Measurements from ENCODE around the gene ALG13. TPM values are rescaled to one million over a fixed set of nuclear protein-coding genes. Genes with fewer than 3 reads are reported as not detected.
"Not testable (repeated sequence)": the region's sequence is repeated elsewhere in the genome, so short reads cannot be mapped to it uniquely, and the experiment has no call there.

Gene ALG13
- total RNA-seq, 1 experiment from 2014 or later, result 7.0 TPM

GRCh38 chrX:111742018-111742417 lies 61.0 kb downstream of the ALG13 start:
- in situ Hi-C loops (cut with HindIII; ENCODE audit: low sequenced_read_pairs), result no loop called here
- DNase-seq (ENCODE audit: low spot score), result no peak

- DNase-seq (ENCODE audit: low spot score), result no peak
- in situ Hi-C loops (cut with HindIII; ENCODE audit: low sequenced_read_pairs), result no loop called here
Measured at GRCh38 chrX:111743316-111743715, 62.3 kb downstream of the ALG13 start.

DNA sequence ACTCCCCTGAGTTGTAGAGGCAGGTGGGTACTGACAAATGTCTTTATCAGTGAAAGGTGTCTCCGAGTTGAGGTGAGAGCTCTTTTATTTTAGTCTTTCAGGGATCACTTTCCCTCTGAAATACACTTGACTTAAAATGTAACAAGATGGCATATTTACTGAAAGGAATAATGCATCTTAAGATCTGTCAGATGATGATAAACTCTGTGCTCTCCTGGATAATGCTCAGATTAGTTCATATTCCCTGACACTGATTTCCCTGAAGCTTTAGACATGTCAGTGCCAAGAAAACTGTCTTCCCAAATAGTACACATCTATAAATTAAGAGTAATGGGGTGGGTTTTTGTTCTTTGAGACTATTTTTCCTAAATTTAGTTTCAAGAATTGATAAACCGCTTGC lies 75.5 kb downstream of the ALG13 start:
- no peak for DNase-seq (ENCODE audit: low spot score)
- in situ Hi-C loops (cut with HindIII; ENCODE audit: low sequenced_read_pairs), result no loop called here

GRCh38 chrX:111759686-111760085 lies 78.7 kb downstream of the ALG13 start:
- in situ Hi-C loops (cut with HindIII; ENCODE audit: low sequenced_read_pairs), result no loop called here
- peak; percentile 85 for DNase-seq (ENCODE audit: low spot score)

- in situ Hi-C loops (cut with HindIII; ENCODE audit: low sequenced_read_pairs), result no loop called here
- no peak for DNase-seq (ENCODE audit: low spot score)
Measured at GRCh38 chrX:111761578-111762135, 80.7 kb downstream of the ALG13 start.

DNA sequence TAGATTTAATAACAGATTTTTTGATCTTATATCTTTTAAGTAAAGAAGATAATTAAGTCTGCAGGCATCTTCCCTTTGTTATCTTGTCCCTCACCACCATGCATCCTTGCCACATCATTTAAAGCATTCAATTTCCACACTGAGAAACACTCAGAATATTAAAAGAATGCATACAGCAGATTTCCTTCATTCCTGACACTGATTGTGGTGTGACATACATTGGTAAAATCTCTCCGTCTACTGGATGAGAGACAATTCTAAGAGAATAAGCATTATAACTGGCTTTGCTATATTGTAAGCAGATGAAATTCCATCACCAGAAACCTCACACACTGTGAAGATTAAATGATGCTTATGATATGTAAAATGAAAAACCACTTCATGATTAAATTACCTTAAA lies 97.6 kb downstream of the ALG13 start:
- no peak for DNase-seq (ENCODE audit: low spot score)
- in situ Hi-C loops (cut with HindIII; ENCODE audit: low sequenced_read_pairs), result no loop called here

- in situ Hi-C loops (cut with HindIII; ENCODE audit: low sequenced_read_pairs), result no loop called here
- DNase-seq (ENCODE audit: low spot score), result no peak
Measured at GRCh38 chrX:111779582-111779981, 98.6 kb downstream of the ALG13 start.

GRCh38 chrX:111784667-111785066 lies 103.7 kb downstream of the ALG13 start:
- in situ Hi-C loops (cut with HindIII; ENCODE audit: low sequenced_read_pairs), result no loop called here
- no peak for DNase-seq (ENCODE audit: low spot score)

DNA sequence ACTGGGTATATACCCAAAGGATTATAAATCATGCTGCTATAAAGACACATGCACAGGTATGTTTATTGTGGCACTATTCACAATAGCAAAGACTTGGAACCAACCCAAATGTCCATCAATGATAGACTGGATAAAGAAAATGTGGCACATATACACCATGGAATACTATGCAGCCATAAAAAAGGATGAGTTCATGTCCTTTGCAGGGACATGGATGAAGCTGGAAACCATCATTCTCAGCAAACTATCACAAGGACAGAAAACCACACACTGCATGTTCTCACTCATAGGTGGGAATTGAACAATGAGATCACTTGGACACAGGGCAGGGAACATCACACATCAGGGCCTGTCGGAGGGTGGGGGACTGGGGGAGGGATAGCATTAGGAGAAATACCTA lies 109.1 kb downstream of the ALG13 start:
- DNase-seq (ENCODE audit: low spot score); in situ Hi-C loops (cut with HindIII; ENCODE audit: low sequenced_read_pairs): not testable (repeated sequence)

Other genes starting within 250 kb of the ALG13 start
- not detected in 2 replicates for gene SERTM2, start 169.5 kb upstream of the ALG13 start, total RNA-seq (2014; rRNA removed; shearing (Covaris generic))
- gene TRPC5OS, start 195.0 kb downstream of the ALG13 start, total RNA-seq (2014; rRNA removed; shearing (Covaris generic)), result not detected in 2 replicates

All from G401 (cell line).